ENCODE data around the gene CCNA2.

Gene CCNA2

DNA sequence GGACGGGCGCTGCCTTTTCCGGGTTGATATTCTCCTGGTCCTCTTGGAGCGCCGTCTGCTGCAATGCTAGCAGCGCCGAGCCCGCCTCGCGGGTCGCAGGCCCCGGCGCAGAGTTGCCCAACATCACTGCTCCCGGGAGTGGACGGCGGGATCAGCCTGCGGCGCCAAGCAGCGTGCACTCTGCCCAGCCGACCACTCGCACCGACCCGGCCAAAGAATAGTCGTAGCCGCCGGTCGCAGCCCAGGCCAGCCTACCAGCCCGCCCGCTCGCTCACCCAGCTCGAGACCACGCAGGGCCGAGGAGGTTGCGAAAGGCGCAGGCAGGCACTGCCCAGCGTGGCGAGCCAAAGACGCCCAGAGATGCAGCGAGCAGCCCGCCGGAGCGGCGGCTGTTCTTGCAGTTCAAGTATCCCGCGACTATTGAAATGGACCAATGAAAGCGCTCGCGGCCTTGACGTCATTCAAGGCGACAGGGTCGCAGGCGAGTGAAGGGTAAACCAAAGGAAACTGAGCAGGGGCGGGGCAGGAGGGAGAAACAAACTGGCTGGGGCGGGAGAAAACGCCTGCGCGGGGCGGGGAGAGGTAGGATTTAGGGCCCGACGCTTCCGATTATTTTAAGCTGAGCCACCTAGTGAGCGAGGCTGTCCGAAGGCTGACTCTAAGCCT lies at the start of gene CCNA2:
Gene CCNA2, minus strand, starts transcription at position 379 of the 666 bp plus-strand sequence. Its CDS starts 255 bp downstream, at position 124.
- peak within 1 kb of the TSS; percentile 93 for H3K27ac ChIP-seq
- no peak for TF ChIP-seq CTCF (conservative IDR thresholded peaks at IDR 0.05)
- peak; percentile 60 for TF ChIP-seq ZFX (IDR thresholded peaks at IDR 0.05)

- H3K27ac ChIP-seq, result peak within 1 kb of the TSS; percentile 72
- TF ChIP-seq CTCF (conservative IDR thresholded peaks at IDR 0.05) (no peak), ZFX (IDR thresholded peaks at IDR 0.05) (no peak)
Measured at GRCh38 chr4:121869841-121870822, 46.4 kb upstream of the CCNA2 start, which contains the start of gene BBS7. TSS of gene BBS7 (minus strand) at chr4:121870474. CDS start at chr4:121870313, 161 bp downstream.

- TF ChIP-seq CTCF (conservative IDR thresholded peaks at IDR 0.05) (no peak), ZFX (IDR thresholded peaks at IDR 0.05) (no peak)
- H3K27ac ChIP-seq, result no peak overlapping the region
Measured at GRCh38 chr4:121863799-121864198, 40.1 kb upstream of the CCNA2 start.

GRCh38 chr4:121861426-121861825 lies 37.7 kb upstream of the CCNA2 start:
- no peak overlapping the region for H3K27ac ChIP-seq
- no peak for TF ChIP-seq ZFX (IDR thresholded peaks at IDR 0.05)
- no peak for TF ChIP-seq CTCF (conservative IDR thresholded peaks at IDR 0.05)

GRCh38 chr4:121860121-121860520 lies 36.4 kb upstream of the CCNA2 start:
- no peak overlapping the region for H3K27ac ChIP-seq
- TF ChIP-seq ZFX (IDR thresholded peaks at IDR 0.05) (no peak), CTCF (conservative IDR thresholded peaks at IDR 0.05) (no peak)

DNA sequence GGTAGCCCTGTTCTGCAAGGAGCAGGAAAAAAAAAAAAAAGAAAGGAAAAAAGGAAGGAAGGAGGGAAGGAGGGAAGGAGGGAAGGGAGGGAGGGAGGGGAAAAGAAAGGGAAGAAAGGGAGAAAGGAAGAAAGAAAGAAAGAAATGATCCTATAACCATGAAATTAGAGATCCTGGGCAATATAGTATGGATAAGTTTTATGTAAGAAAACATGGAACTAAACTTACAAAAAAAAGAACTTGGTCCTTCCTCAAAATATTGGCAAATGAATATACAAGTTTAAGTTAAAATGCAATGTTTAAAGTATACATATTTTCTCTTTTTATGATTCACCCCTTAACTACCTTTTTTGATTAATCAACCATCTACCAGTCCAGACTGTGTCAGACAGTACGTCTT lies 27.7 kb upstream of the CCNA2 start:
- no peak overlapping the region for H3K27ac ChIP-seq
- TF ChIP-seq CTCF (conservative IDR thresholded peaks at IDR 0.05), result no peak
- TF ChIP-seq ZFX (IDR thresholded peaks at IDR 0.05), result no peak

DNA sequence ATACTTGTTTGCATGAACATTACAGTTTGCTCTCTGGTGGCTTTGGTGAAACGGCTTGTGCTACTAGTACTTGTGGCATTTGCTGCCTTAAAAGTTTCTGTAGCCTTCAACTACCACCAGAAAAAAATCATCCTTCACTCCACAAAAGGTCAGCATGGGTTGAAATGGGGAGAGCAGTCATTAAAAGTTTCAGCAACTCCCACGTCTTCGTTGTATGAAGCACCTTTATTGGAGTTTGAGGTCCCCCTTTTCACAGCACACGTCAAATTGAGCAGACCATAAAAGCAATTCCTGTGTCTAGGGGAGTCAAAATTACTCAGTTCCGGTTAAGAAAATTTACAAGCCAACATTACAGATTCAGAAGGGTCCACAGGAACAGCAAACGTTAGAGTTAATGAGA lies 23.0 kb upstream of the CCNA2 start:
- TF ChIP-seq ZFX (IDR thresholded peaks at IDR 0.05) (no peak), CTCF (conservative IDR thresholded peaks at IDR 0.05) (no peak)
- H3K27ac ChIP-seq, result no peak overlapping the region

Measured in C4-2B (cell line).